ENCODE data around the gene ZNF689. TPM values are rescaled to one million over a fixed set of nuclear protein-coding genes. Genes with fewer than 3 reads are reported as not detected.

Gene ZNF689
- total and polyA plus RNA-seq, 2 of the 4 experiments (the other 2 are of a cell fraction): 2.7 to 2.9 TPM

DNA sequence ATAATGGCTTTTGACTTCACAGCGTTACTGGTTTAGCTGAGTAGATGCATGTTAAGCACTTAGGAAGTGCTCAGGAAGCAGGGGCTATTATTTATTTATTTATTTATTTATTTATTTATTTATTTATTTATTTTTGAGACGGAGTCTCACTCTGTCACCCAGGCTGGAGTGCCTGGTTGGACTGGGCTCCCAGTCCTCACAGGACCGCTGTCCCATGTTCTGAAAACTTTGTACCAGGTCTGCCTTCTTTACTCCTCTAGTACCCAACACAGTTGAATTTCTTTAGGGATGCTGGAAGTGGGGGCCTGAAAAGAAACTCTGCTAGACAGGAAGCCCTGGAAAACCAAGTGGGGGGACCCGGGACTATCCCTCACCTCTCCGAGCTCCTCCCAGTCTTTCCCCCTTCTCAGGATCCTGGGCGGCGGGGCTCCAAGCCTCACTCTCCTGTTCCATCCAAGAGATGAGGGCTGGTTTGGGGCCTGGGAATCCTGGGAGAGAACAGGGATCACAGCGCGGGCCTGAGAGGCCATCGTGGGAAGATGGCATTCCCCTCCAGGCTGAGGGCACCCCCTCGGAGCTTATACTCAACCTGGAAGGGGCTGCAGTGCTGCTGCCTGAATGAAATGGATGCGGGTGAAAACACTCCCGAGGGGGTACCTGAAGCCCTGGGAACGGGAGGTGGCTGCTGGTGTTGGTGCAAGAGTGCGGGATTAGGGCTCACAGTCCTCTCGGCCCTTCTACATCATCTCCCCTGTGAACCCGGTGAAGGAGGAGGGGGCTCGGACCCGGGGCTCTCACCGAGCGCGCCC lies 39.3 kb downstream of the ZNF689 start:
- Histone ChIP-seq H3K4ac (ENCODE audit: low read depth, low read length) (peak overlapping the region; percentile 77), H3K79me1 (ENCODE audit: low read depth in 1 of 2, low read length in 2 of 2) (peaks cover 5 to 19% of the 10 kb centered on the region in 2 experiments; a peak in 3 of 4 replicates), H2AK5ac (ENCODE audit: low read depth, low read length) (peak overlapping the region; percentile 56; the same call in 1 of the 2 replicates), H3K4me1 (ENCODE audit: control insufficient read depth, insufficient read depth, low read length) (peaks cover 9% of the 10 kb centered on the region), H3K36me3 (ENCODE audit: control insufficient read depth, insufficient read depth, low read length) (no peaks in the 10 kb centered on the region), H2BK15ac (ENCODE audit: low read depth, low read length) (0 out of 3 replicates have a peak overlapping the region, but pooled peaks have one; percentile 29), H2AK9ac (replicated peaks; ENCODE audit: low read depth, low read length, poor library complexity) (peak overlapping the region; percentile 90), H2BK20ac (ENCODE audit: low read depth, low read length) (no peak overlapping the region), H3K9me1 (ENCODE audit: insufficient read depth, low read length) (no peaks in the 10 kb centered on the region), H3K18ac (ENCODE audit: low read depth, low read length) (peak overlapping the region; percentile 10; the same call in 1 of the 2 replicates), H2AFZ (replicated peaks; ENCODE audit: low read length, poor library complexity) (peak overlapping the region; percentile 94), H3K4me3 (ENCODE audit: insufficient read depth, low read depth, low read length) (peak overlapping the region; percentile 57), H3K9ac (ENCODE audit: low read depth, low read length) (peak overlapping the region; percentile 79), H3K23ac (ENCODE audit: low read depth, low read length) (peak overlapping the region; percentile 81), H2BK120ac (ENCODE audit: low read depth, low read length) (no peak overlapping the region; the same call in 1 of the 2 replicates), H4K91ac (ENCODE audit: insufficient read depth, low read depth, low read length) (peak overlapping the region; percentile 80), H3K9me3 (ENCODE audit: control insufficient read depth, insufficient read depth, low read length) (no peaks in the 10 kb centered on the region), H4K20me1 (ENCODE audit: insufficient read depth, low read length) (no peaks in the 10 kb centered on the region), H3K4me2 (ENCODE audit: low read depth, low read length) (peak overlapping the region; percentile 89), H3K27ac (ENCODE audit: insufficient read depth, low read length) (peak overlapping the region; percentile 89), H3K14ac (replicated peaks; ENCODE audit: low read depth, low read length) (peak overlapping the region; percentile 81), H4K5ac (ENCODE audit: low read depth, low read length) (peak overlapping the region; percentile 83), H2BK5ac (ENCODE audit: low read depth, low read length, poor library complexity, severe bottlenecking) (peak overlapping the region; percentile 81), H3K27me3 (ENCODE audit: control insufficient read depth, insufficient read depth, low read length) (peaks cover 1% of the 10 kb centered on the region; the same call in 1 of the 2 replicates), H3K56ac (ENCODE audit: extremely low read depth, insufficient read depth, low read length) (peak overlapping the region; percentile 70), H4K8ac (ENCODE audit: low read depth in 2 of 2, low read length in 2 of 2) (peak overlapping the region; percentile 78 to 98)
- ChIA-PET CTCF (interaction anchor here (1.0 kb wide), 1 partner anchor 39 kb away, joined by 3 read pairs; the partner anchor contains the start of gene ZNF689), POLR2A (ENCODE audit: unreplicated experiment) (no interaction called here)
- DNase-seq: peak; percentile 28
- dilution Hi-C loops (cut with HindIII; ENCODE audit: low sequenced_read_pairs, unreplicated experiment) (no loop called here), intact Hi-C loops (cut with micrococcal nuclease) (loop anchor here (1.0 kb wide), 2 partner anchors 44 to 122 kb away; no protein-coding TSS in a partner anchor), in situ Hi-C loops (cut with MboI; ENCODE audit: low sequenced_read_pairs) (loop anchor here (5.0 kb wide), 1 partner anchor 34 kb away; no protein-coding TSS in a partner anchor)
- peak; percentile 5; the same call in 1 of the 2 replicates for ATAC-seq (ENCODE audit: low read depth)
- no TSS peak for BruUV-seq (replicated peaks)
- no peak for TF ChIP-seq CEBPB (IDR thresholded peaks at IDR 0.05; ENCODE audit: low read depth, low read length)
- 2% methylated on average over 6 of the region's 22 CpGs; no CpG with 5 or more reads in 1 of the 2 experiments for WGBS, 2 experiments (ENCODE audit: extremely low coverage in 2 of 2, insufficient read length in 1 of 2)

Data from IMR-90 (cell line).